Ishikawa (cell line): ENCODE results near the gene ATP6V0B.

Experiments
- CEBPB ChIP-seq: IDR thresholded peaks from 2 replicates; pipeline ENCODE4 v1.6.1; 2012
- CREB1 ChIP-seq: IDR thresholded peaks from 2 replicates; pipeline ENCODE4 v1.6.1; 2012; ENCODE audit warnings: low read depth
- EGR1 ChIP-seq: IDR thresholded peaks from 2 replicates; pipeline ENCODE4 v1.6.1; 2012
- EP300 ChIP-seq: IDR thresholded peaks from 2 replicates; pipeline ENCODE4 v1.6.1; 2012; ENCODE audit warnings: borderline replicate concordance
- FOXM1 ChIP-seq: IDR thresholded peaks from 2 replicates; pipeline ENCODE4 v1.6.1; 2012; ENCODE audit warnings: low read depth, borderline replicate concordance
- NFIC ChIP-seq: IDR thresholded peaks from 2 replicates; pipeline ENCODE4 v1.6.1; 2012
- RAD21 ChIP-seq: IDR thresholded peaks from 2 replicates; pipeline ENCODE4 v1.6.1; 2012; ENCODE audit warnings: low read depth
- TAF1 ChIP-seq: IDR thresholded peaks from 2 replicates; pipeline ENCODE4 v1.6.1; 2012; ENCODE audit warnings: low read depth, mild to moderate bottlenecking
- TCF12 ChIP-seq: IDR thresholded peaks from 2 replicates; pipeline ENCODE4 v1.6.1; 2012; ENCODE audit warnings: low read depth
- TEAD4 ChIP-seq: IDR thresholded peaks from 2 replicates; pipeline ENCODE4 v1.6.1; 2012
- YY1 ChIP-seq: IDR thresholded peaks from 2 replicates; pipeline ENCODE4 v1.6.1; 2012; ENCODE audit warnings: low read depth
- ZBTB7A ChIP-seq: IDR thresholded peaks from 2 replicates; pipeline ENCODE4 v1.6.1; 2012; ENCODE audit warnings: low read depth
- TF ChIP-seq, protein P1 (sequence below): IDR thresholded peaks from 2 replicates; pipeline ENCODE4 v1.6.1; 2012; ENCODE audit warnings: low read depth, mild to moderate bottlenecking
- TF ChIP-seq, protein P2 (sequence below): IDR thresholded peaks from 2 replicates; pipeline ENCODE4 v1.6.1; 2012
- TF ChIP-seq, protein P3 (sequence below): IDR thresholded peaks from 2 replicates; pipeline ENCODE4 v1.6.1; 2012

Gene ATP6V0B

DNA sequence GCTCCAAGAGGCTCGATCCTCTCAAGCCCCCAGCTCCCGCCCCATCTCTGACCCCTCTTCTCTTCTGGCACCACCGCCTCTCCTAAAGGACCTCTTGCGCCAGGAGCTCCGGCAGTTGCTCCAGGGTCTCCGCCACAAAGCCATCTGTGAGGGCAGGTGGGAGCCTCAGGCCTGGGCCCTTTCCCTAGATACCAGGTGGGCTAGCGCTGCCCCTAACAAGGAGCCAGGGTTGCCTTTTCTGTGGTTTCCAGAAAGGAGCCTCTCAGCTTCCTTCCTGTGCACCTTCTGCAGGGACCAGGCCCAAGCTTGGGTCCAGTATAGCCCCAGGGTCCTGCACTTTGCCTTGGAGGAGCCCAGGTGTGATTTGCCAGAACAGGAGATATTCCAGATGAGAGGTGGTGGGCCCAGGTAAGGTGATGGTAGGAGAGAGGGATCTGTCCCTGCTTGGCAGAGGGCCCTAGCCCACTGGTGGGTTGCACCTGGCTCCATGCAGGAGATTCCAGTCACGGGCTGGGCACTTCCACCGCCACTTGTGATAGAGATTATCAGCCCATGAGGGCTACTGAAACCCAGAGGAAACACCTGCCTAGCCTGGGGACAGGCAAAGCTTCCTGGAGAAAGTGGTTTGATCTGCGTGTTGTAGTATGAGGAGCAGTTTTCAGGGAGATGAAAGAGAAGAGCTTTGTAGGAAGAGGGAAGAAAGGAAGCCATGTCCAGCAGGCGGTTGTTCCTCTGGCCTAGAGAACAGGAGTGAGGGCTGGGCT lies 17.7 kb downstream of the ATP6V0B start:
- TF ChIP-seq, protein P1, sequence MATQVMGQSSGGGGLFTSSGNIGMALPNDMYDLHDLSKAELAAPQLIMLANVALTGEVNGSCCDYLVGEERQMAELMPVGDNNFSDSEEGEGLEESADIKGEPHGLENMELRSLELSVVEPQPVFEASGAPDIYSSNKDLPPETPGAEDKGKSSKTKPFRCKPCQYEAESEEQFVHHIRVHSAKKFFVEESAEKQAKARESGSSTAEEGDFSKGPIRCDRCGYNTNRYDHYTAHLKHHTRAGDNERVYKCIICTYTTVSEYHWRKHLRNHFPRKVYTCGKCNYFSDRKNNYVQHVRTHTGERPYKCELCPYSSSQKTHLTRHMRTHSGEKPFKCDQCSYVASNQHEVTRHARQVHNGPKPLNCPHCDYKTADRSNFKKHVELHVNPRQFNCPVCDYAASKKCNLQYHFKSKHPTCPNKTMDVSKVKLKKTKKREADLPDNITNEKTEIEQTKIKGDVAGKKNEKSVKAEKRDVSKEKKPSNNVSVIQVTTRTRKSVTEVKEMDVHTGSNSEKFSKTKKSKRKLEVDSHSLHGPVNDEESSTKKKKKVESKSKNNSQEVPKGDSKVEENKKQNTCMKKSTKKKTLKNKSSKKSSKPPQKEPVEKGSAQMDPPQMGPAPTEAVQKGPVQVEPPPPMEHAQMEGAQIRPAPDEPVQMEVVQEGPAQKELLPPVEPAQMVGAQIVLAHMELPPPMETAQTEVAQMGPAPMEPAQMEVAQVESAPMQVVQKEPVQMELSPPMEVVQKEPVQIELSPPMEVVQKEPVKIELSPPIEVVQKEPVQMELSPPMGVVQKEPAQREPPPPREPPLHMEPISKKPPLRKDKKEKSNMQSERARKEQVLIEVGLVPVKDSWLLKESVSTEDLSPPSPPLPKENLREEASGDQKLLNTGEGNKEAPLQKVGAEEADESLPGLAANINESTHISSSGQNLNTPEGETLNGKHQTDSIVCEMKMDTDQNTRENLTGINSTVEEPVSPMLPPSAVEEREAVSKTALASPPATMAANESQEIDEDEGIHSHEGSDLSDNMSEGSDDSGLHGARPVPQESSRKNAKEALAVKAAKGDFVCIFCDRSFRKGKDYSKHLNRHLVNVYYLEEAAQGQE: no peak
- no peak for TF ChIP-seq EP300
- no peak for TF ChIP-seq ZBTB7A
- no peak for TF ChIP-seq TAF1
- TF ChIP-seq YY1: no peak

DNA sequence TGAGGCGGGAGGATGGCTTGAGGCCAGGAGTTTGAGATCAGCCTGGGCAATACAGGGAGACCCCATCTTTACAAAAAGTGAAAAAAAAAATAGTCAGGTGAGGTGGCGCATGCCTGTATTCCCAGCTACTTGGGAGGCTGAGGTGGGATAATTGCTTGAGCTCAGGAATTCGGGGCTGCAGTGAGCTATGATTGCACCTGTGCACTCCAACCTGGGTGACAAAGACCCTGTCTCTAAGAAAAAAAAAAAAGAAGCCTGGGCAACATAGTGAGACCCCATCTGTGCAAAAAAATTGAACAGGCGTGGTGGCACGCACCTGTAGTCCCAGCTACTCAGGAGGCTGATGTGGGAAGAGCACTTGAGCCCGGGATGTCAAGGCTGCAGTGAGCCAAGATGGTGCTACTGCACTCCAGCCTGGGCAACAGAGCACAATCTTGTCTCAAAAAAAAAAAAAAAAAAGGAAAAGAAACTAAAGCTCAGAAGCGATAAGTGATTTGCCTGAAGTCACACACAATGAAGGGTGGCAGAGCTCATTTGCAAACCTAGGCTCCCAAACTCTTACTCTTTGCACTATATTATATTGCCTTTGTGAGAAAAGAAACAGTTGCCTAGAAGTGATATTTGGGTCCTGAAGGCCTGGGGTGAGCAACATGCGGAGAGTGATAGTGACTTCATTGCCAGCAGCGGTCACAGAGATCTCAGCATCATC lies 18.6 kb downstream of the ATP6V0B start:
- TF ChIP-seq CEBPB (no peak), TEAD4 (no peak), FOXM1 (no peak), CREB1 (no peak), TCF12 (no peak), YY1 (no peak), EP300 (no peak), EGR1 (no peak)
- TF ChIP-seq, protein P2, sequence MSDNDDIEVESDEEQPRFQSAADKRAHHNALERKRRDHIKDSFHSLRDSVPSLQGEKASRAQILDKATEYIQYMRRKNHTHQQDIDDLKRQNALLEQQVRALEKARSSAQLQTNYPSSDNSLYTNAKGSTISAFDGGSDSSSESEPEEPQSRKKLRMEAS: no peak
- TF ChIP-seq, protein P3, sequence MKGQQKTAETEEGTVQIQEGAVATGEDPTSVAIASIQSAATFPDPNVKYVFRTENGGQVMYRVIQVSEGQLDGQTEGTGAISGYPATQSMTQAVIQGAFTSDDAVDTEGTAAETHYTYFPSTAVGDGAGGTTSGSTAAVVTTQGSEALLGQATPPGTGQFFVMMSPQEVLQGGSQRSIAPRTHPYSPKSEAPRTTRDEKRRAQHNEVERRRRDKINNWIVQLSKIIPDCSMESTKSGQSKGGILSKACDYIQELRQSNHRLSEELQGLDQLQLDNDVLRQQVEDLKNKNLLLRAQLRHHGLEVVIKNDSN: no peak
- TF ChIP-seq, protein P1: no peak

DNA sequence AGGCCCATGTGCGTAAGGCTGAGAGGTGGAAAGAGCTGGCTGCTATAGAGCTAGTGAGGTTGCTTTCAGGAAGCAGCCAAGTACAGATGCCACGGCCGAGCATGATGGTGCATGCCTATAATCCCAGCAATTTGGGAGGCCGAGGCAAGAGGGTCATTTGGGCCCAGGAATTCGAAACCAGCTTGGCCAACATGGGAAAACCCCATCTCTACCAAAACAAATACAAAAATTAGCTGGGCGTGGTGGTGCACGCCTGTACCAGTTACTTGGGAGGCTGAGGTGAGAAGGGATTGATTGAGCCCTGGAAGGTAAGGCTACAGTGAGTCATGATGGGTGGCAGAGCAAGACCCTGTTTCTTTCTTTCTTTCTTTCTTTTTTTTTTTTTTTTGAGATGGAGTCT lies 19.3 kb downstream of the ATP6V0B start:
- TF ChIP-seq RAD21 (no peak), TAF1 (no peak), TCF12 (no peak), YY1 (no peak), CREB1 (no peak), ZBTB7A (no peak), FOXM1 (no peak), CEBPB (no peak), NFIC (no peak), EP300 (no peak)
- TF ChIP-seq, protein P2: no peak
- TF ChIP-seq, protein P3: no peak
- TF ChIP-seq, protein P1: no peak
